Left cardiac atrium (tissue), 4 donors: ENCODE results near the gene SESN1. TPM values are rescaled to one million over a fixed set of nuclear protein-coding genes. Genes with fewer than 3 reads are reported as not detected.
A peak's percentile ranks its signal among the peaks of the same experiment; 100 is the strongest.

Experiments
- ATAC-seq, 2 donors: fragments of 200-7000 bp; cut with Tn5 transposase; one replicate each; pipeline ENCODE4 v1.9.1; 2020; ENCODE audit warnings: mild to moderate bottlenecking in 2 of 2, moderate library complexity in 2 of 2
- DNase-seq: peaks from one replicate; pipeline ENCODE4 v3.0.0-alpha.2; 2020
- intact Hi-C, 2 donors: fragments of 100-400 bp; cut with DNase I; formaldehyde crosslinking; loops; one replicate each; pipeline versions ENCODE4 v1.14.1 to v1.15.1; 2022 to 2023
- total RNA-seq, 2 donors: library from RNA; stranded (reverse); fragmentation: NEBNext Ultra II Directional; extraction: Animal tissue kit (Norgen Biotek cat#: 25700); gene quantifications; one replicate each; pipeline ENCODE4 v1.2.1, GENCODE V29; 2021
- donor health status: DM: no; HTN: yes; CAD: no.
- donor health status: DM: no; HTN: yes; CAD: no; lungs with severe emphysema.
- donor health status: DM: yes; HTN: yes; CAD: no.
- donor health status: Dilated cardiomyopathy.

The SESN1 gene
- total RNA-seq, 2 donors from 2014 or later = 22.4 to 54.0 TPM

- ATAC-seq (no peak), DNase-seq (no peak)
- intact Hi-C loops = no loop called here
These were observed 80.9 kb downstream of the SESN1 start for GRCh38 chr6:109013656-109014305.

GRCh38 chr6:109010705-109011102 lies 83.9 kb downstream of the SESN1 start:
- DNase-seq (no peak), ATAC-seq (no peak)
- intact Hi-C loops = no loop called here

GRCh38 chr6:109009962-109010704 lies 84.5 kb downstream of the SESN1 start:
- no peak for ATAC-seq
- intact Hi-C loops = loop anchor here in 1 of 2 donors (5.0 to 10.0 kb wide), 3 partner anchors 63 to 108 kb away; no protein-coding TSS in a partner anchor
- DNase-seq = no peak

- DNase-seq = peak; percentile 97
- intact Hi-C loops = loop anchor here in 1 of 2 donors (5.0 to 10.0 kb wide), 3 partner anchors 62 to 107 kb away; no protein-coding TSS in a partner anchor
- peak; percentile 98 to 99 for ATAC-seq
These were observed 85.2 kb downstream of the SESN1 start for GRCh38 chr6:109009236-109009961.

- ATAC-seq = peak; percentile 21 to 50
- intact Hi-C loops = loop anchor here in 1 of 2 donors (5.0 to 10.0 kb wide), 3 partner anchors 61 to 106 kb away; no protein-coding TSS in a partner anchor
- DNase-seq = no peak
These were observed 86.0 kb downstream of the SESN1 start for GRCh38 chr6:109008537-109009235.

GRCh38 chr6:109008054-109008453 lies 86.6 kb downstream of the SESN1 start:
- DNase-seq = no peak
- intact Hi-C loops = loop anchor here in 1 of 2 donors (5.0 to 10.0 kb wide), 3 partner anchors 61 to 106 kb away; no protein-coding TSS in a partner anchor
- ATAC-seq = no peak

GRCh38 chr6:109007521-109007920 lies 87.1 kb downstream of the SESN1 start:
- ATAC-seq = no peak
- DNase-seq = no peak
- intact Hi-C loops = loop anchor here in 1 of 2 donors (5.0 to 10.0 kb wide), 3 partner anchors 60 to 105 kb away; no protein-coding TSS in a partner anchor

GRCh38 chr6:109006818-109007217 lies 87.8 kb downstream of the SESN1 start:
- intact Hi-C loops = loop anchor here in 1 of 2 donors (5.0 to 10.0 kb wide), 3 partner anchors 60 to 105 kb away; no protein-coding TSS in a partner anchor
- ATAC-seq (no peak), DNase-seq (no peak)

GRCh38 chr6:109002882-109003281 lies 91.8 kb downstream of the SESN1 start:
- DNase-seq = no peak
- intact Hi-C loops = loop anchor here in 1 of 2 donors (10.0 kb wide), 1 partner anchor 72 kb away; no protein-coding TSS in a partner anchor
- ATAC-seq = no peak

GRCh38 chr6:109002051-109002697 lies 92.5 kb downstream of the SESN1 start:
- ATAC-seq (peak; percentile 69 to 86), DNase-seq (no peak)
- intact Hi-C loops = loop anchor here in 1 of 2 donors (10.0 kb wide), 1 partner anchor 73 kb away; no protein-coding TSS in a partner anchor

- DNase-seq = no peak
- intact Hi-C loops = loop anchor here in 1 of 2 donors (10.0 kb wide), 1 partner anchor 73 kb away; no protein-coding TSS in a partner anchor
- ATAC-seq = no peak
These were observed 93.3 kb downstream of the SESN1 start for GRCh38 chr6:109001291-109001894.

- ATAC-seq (no peak), DNase-seq (no peak)
- intact Hi-C loops = loop anchor here in 1 of 2 donors (10.0 kb wide), 1 partner anchor 75 kb away; no protein-coding TSS in a partner anchor
These were observed 94.4 kb downstream of the SESN1 start for GRCh38 chr6:109000289-109000688.

GRCh38 chr6:108999428-108999827 lies 95.2 kb downstream of the SESN1 start:
- intact Hi-C loops = no loop called here
- DNase-seq (no peak), ATAC-seq (no peak)

- intact Hi-C loops = no loop called here
- ATAC-seq (no peak), DNase-seq (no peak)
These were observed 96.2 kb downstream of the SESN1 start for GRCh38 chr6:108998485-108998884.

- no peak for ATAC-seq
- intact Hi-C loops = no loop called here
- DNase-seq = no peak
These were observed 98.4 kb downstream of the SESN1 start for GRCh38 chr6:108996208-108996607.

GRCh38 chr6:108995296-108995695 lies 99.3 kb downstream of the SESN1 start:
- intact Hi-C loops = no loop called here
- ATAC-seq (no peak), DNase-seq (no peak)

GRCh38 chr6:108993876-108994275 lies 100.8 kb downstream of the SESN1 start:
- ATAC-seq (no peak), DNase-seq (no peak)
- intact Hi-C loops = no loop called here

GRCh38 chr6:108989700-108990099 lies 104.9 kb downstream of the SESN1 start:
- DNase-seq (no peak), ATAC-seq (no peak)
- intact Hi-C loops = no loop called here
